Stimulated activated CD8-positive, alpha-beta memory T cell treated with anti-CD3 and anti-CD28 coated beads, Interleukin-12 subunit alpha, Interleukin-12 subunit beta, amount 100 ng/mL, for 24 hours (primary cell): Measurements from ENCODE around the gene DPF3.

ENCODE experiments used
- DNase-seq: peaks from one replicate; pipeline ENCODE4 v3.0.0-alpha.2; 2020; ENCODE audit errors: extremely low read depth

The DPF3 gene

DNA sequence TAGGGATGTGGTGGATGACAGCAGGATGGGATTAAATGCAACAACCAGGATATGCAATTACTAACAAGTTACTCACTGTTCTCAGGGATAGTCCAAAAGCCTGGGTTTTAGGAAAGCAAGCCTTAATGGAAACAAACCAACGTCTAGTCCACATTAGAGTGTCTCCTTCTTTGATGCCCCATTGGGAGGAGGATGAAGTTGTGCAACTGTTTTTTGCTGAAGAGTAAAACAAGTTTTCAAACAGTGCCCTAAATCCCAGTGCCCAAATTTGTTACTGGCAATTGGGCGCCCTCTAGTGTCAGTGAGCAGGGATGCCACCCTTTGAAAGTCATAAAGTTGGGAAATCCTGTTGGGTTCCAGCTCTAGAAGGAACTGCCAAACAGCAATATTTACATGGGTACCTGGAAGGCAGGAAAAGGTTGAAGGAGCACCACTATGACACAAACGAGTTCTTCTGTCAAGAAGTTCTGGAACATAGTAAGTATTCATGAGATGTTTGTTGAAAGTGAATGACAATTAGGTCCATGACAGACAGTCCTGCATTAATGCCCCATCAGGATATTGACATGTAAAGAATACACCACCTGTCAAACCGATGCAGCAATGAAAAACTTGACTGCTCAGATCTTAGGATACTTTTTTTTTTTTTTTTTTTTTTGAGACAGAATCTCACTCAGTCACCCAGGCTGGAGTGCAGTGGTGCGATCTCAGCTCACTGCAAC, 11.1 kb upstream of the DPF3 start:
- DNase-seq = no peak

DNA sequence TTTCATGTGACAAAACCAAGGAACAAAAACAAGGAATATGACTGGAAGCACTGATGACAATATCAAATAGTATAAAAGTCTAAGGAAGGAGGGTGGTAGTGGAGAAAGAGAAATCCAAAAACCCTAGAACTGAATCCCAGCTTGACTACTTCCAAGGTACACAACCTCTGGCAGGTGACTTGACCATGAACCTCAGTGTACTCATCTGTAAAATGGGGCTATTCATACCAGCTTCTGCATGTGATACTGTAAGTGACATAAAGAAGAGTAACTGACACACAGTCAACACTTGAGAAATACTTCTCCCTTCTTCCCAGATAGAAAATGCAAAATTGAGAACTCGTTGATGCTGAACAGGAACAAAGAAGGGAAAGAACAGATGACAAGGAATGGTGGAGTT, 10.3 kb upstream of the DPF3 start:
- DNase-seq = no peak

DNA sequence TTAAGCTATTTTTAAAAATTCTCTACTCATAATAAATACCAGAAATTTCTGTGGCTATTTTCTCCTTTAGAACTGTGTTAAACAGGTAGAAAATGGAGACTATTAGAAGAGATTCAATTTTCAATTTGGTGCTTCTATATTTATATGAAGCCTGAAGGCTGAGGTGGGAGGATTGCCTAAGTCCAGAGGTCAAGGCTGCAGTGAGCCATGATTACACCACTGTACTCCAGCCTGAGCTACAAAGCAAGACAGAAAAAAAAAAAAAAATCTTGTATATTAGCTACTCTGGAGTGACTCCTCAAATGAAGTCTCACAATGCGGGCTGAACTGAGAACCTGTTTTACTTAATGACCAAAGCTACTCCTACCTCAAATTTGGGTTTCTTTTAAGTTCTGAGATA, 9.8 kb upstream of the DPF3 start:
- DNase-seq = no peak

DNA sequence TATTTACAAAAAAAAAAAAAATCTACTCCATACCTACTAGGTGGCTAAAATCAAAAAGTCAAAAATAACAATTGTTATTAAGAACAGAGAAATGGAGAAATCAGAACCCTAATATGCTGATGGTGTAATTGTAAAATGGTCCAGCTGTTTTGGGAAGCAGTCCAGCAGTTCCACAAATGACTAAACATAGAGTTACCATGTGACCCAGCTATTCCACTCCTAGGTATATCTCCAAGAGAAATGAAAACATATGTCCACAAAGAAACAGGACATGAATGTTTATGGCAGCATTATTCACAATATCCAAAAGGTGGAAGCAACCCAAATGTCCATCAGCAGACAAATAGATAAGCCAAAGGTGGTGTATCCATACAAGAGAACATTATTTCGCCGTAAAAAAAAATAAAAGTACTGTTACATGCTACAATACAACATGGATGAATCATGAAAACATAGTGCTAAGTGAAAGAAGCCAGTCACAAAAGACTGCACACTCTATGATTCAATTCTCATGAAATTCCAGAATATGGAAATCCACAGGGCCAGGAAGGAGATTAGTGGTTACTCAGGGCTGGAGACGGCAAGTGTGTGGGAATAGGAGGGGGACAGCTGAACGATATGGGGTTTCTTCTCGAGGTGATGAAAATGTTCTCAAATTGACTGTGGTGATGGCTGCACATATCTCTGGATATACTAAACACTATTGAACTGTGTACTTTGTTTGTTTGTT, 9.1 kb upstream of the DPF3 start:
- DNase-seq = no peak

DNA sequence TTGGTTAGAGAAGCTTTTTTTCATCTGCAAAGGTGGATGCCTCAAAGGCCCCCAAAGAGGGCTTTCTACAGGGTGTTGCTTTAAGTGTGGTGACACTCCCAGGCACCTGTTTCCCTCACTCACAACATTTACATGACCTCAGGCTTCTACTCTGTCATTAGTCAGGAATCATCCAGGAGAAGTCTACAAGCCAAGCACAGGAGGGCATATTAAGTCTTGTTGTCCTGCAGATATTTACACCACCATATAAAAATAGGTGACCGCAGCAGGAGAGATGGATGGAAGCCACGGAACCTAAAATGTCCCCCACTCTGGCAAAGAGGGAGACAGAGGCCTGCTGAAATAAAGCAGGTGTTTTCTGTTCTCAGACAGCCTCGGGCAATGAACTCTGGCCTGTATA, 7.5 kb upstream of the DPF3 start:
- no peak for DNase-seq

DNA sequence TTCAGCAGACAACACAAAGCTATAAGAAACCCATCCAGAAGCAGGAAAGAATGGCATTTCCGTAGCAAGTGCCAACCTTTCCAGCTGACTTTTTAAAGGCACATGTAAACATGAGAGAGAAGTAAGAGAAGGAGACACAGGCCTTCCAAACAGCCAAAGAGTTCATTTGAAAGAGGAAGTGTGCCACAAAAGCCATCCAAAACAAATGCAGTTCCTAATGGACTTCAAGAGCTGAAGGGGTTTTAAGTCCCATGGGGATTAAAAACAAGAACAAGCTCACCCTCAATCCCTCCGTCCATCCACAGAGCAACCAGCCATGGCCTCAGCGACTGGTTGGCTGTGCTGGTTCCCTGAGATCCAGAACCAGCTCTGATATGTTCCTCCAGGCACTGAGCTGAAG, 4.5 kb upstream of the DPF3 start:
- DNase-seq = no peak

DNA sequence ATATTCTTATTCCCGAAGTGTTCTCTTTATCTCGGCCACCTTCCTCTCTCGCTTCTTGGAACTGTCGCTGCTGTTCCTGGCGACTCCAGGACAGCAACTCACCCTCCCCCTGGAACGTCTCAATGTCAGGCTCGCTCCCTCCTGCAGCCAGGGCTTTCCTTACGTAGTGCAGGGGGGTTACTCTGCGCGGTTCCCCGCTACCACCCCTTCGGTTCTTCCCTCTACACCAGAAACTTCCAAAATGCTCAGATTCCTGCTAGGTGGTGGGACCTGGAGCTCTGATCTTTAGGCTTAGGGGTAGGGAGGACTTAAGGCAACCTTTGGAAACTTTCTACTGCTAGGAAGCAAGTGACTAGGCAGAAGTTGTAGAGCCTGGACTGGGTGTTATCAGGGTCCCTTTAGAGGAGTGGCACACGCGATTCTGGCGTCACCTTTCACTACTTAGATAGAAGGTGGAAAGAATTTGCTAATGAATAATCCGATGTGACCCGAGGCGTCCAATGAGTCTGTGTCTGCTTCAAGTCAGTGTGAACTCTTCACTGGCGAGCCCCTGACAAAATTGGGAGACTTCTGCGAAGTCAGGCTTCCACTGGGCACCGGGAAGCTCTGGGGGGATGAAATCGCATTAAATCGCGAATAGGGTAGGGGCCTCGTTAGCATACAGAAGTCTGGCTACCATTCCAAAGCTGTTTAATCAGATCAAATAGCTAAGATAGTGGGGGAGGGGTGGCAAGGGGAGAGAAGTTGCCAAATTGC, 900 bp upstream of the DPF3 start:
- no peak for DNase-seq

DNA sequence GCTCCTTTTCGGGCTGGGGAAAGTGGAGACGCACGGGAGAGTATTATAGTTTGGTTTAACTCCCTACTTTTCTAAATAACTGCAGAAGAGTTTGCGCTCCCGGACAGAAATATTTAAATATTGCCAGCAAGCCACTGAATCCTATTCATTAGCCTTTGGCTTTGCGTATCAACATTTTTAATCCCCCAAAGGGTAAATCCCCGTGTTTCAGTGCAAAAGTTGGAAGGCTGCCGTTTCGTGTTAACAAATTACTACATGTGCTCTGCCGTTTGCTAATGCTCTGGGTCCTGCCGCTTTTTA, 372 bp upstream of the DPF3 start:
- no peak for DNase-seq

DNA sequence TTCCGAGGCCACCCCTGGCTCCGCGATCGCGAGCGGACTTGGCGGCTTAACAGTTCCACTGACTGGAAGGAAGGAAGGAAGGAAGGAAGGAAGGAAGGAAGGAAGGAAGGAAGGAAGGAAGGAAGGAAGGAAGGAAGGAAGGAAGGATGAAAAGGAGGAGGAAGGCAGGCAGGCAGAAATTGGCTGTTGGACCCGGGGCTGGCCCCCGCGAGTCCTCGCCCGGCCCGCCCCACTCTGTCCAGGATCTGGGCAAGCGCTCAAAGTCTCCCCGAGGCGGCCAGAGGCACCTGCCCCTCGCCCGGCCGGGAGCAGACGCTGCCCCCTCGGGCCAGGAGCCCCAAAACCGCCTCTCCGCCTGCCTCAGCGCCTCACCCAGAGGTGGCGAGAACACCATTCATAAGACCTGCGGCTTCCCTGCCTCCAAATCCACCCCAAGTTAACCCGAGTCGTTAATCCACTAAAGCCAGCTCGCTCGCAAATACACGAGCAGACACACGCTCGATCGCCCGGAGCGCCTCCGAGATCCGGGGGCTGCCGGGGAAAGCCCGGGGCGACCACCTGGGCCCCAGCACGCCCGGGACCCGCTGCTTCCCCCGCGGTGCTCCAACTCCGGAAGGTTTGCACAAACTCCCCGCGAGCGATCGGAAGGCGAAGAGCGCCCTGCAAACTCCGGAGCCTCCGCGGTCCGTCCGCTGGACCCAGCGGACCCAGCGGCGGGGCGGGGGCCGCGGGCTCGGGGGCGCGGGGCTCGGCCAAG, 844 bp downstream of the DPF3 start:
- DNase-seq = no peak

DNA sequence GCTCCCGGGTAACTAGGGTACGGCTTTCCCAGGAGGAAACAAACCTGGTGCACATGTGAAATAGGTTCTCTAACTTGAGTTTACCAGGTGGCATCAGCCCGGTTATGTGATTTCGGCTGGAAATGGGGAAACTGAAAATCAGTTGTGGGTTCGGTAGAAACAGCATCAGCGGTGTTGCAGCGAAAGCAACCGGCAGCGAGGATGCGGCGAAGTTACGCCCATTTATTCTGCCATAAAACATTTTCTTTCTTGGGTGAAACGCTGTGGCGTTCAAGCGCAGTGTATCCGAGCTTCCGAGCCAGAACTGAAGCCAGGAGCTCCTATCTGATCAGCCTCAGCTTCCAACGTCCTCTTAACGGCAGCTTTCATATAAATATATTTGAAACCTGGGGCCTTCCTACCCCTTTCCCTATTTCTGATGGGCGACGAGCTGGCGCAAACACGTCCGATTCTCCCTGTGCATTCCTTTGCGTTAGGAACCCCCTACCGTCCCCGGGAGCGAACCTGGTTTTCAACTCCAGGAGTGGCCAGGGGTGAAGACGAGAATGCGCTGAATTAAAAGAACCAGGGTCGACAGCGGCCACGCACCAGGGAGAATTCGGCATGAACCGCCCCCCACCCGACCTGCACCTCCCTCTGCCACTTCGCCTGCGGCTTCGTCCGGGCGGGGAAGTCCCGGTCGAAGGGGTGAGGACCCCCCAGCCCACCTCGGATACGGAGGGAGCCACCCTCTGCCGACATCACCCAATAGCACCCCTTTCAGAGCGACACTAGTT, 1.6 kb downstream of the DPF3 start:
- DNase-seq = no peak

DNA sequence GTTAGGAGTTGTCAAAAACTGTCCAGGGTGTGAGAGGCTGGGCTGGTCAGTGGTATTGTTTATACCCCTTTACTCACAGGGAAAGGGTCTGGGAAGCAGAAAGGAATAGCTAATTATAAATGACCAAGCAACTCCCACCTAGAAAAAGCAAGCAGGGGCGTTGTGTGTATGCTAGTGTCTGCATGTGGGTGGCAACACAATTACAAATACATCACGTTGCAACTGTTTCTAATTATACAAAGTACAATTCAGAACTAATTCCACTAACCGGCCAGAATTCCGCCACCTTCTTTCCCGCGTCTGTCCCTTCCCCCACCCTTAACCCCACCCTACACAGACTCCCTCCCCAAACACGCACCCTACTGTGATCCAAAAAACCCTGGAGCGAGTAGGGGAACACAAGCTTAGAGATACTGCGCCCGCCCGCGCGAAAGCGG, 2.2 kb downstream of the DPF3 start:
- DNase-seq = no peak

DNA sequence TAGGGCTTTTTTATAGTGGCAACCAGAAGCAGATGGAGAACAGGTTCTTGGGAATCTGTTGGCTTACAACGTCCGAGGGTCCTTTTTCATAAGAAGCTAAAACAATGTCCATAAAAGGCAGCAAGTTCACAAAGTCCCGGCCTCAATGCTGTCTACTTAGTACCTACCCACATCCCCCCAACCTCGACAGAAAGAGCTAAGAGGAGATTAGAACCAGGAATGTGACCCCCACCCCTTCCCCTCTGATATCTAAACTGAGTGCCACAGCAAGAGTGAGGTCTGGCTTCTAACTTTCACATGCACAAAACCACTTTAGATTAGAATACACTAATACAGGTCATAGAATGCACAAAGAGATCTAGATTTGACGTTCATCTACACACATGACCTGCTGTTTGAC, 4.5 kb downstream of the DPF3 start:
- DNase-seq = no peak

DNA sequence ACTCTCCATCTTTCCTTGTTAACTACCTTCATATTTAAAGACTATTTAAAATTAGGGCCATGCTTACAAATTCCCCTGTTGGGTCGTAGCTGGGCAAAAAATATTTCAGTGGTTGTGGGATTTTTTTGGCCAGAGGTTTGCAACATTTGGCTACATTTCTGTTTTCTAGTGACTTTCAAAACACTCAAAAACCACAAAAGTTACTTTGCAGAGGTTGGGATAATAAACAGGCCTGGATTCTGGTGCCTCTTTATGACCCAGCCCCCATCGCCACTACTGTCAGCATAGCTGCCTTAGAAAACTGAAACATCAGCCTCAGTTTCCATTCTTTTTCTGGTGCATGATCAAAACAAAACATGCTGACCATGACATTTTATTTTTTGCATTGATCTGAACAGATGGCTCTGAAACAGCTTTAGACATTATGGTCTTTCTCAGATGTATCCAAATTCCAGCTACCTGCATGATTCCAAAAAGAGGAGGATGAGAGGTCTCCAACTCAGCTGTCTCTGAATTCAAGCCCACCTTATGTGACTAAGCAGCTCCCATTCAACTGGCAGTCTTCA, 5.2 kb downstream of the DPF3 start:
- DNase-seq = no peak

DNA sequence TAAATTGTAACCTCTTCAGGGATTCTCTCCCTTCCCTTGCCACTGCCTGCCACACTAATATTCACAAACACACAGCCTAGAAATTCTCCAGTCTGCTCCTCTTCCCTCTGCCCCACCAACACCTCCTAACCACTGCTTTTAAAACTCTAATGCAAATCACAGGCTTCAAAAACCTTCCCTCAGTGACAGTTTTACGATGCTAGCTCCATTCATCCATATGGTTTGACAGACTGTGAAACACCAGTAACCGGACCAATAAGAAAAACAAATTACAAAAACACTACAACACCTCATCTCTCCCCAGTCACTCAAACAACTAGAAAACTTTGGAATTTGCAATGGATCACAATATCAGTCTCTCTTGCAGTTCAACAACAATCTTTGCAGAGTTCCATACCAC, 5.7 kb downstream of the DPF3 start:
- no peak for DNase-seq

DNA sequence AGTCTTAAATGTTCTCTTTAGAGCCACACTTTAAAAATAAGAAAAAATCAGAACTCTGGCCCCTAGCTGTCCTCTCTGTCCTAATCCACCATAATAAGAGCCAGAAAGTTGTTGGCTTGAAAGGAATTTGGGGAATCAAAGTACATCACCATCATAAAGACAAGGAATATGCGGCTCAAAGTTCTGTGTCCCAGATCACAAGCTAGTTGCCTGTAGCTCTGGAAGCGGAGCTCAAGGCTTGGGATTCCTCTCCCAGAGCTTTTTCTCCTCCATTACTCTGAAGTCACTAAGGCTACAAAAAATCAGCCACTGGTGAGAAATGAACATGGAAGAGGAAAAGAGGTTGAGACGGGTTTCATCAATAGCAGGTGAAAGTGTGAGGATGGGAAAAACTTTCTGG, 6.4 kb downstream of the DPF3 start:
- DNase-seq = no peak

DNA sequence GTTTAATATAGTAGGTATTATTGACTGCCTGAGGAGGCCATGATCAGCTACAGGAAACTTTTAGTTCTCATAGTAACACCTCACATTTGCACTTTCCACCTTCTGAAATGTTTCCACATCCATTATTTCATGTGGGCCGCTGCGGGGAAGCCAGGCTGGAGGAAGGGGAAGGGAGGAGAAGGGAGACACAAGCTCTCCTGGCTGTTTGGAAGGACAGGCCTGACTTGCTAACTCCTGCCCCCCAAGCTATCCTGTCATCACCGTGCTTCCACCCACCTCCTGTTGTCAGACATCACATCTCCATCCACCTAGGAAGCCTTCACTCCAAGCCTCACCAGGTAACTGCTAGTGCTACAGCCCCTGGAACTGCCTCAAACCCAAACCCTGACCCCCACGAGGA, 9.5 kb downstream of the DPF3 start:
- no peak for DNase-seq

DNA sequence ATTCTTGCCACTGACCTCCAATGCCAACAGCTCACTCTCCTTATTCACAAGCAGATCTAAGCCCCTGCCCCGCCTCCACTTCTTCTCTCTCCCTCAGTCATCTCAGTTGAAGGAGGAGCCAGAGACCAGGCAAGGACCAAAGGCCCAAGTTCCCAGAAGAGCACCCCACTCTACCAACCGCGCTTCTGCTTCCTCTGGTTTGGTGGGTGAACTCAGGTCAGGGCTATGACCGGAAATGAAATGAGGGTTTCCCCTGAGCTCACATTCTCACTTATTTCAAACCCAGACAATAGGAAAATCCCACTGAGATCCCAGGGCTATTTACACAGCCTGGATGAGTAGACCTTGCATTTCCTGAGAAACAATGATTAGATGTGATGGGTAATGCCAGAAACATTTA, 9.9 kb downstream of the DPF3 start:
- DNase-seq = no peak

DNA sequence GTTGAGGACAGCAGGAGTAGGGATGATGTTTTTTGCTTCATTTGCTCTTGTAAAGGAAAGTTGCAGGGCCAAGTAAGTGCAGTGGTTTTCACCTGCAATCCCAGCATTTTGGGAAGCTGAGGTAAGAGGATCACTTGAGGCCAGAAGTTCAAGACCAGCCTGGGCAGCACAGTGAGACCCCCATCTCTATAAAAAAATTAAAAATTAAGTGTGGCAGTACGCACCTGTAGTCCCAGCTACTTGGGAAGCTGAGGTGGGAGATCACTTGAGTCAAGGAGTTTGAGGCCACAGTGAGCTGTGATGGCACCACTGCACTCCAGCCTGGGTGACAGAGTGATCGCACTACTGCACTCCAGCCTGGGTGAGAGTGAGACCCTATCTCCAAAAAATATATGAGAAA, 10.8 kb downstream of the DPF3 start:
- DNase-seq = no peak

DNA sequence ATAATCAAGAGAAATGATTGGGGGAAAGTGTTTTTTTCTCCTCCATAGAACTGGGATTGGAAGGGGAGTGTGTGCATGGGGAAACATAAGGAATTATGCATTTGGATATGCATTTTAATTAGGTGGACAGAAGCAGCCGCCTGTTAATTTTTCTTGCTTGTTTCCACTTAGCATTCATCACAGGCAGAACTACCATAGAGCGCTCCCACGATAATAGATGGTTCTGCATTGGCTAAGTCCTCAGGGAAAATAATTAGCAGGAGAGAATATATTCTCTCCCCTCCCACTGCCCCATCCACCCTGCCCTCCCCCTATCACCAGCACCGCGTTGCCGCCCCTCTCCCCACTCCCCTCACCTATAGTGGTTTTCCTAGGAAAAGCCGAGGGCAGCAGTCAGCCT, 11.4 kb downstream of the DPF3 start:
- no peak for DNase-seq

DNA sequence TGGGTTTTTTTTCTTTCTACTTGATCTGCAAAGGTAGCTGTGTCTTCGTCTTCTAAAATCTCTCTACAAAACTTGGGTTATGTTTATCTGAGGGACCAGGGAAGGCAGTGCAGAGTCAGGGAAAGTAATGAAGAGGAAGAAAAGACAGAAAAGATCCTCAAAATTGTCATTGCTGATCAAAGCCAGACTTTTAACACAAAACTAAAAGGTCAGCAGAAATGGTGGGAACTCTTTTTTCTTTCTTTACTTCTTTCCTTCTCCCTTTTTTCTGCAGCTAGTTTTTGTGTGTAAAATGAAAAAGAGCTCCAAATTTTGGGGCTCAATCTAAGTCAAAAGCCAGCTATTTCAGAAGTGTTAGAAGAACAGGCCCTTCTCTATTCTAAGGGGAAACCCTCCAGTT, 11.9 kb downstream of the DPF3 start:
- DNase-seq = no peak

DNA sequence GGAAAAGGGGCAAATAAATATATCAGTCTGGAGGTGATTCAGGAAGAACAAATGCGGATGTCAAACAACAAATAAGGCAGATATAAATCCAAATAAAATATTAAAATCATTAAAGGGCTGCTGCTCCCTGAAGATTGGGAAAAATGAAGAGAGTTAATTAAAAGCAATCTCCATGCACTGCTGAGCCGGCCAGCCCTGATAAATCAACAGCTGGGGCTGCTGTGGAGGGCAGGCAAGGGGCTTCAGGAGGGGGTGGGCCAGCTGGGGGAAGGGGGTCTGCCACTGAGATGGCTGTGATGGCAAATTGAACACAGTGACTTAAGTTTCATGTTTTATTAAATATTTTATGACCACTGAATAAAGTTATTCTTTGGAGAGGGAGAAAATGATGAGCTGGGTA, 12.4 kb downstream of the DPF3 start:
- DNase-seq = no peak
